ENCODE measurements around the gene RNF220.

- TF ChIP-seq ZSCAN30 (tag by site-specific recombination; IDR thresholded peaks at IDR 0.05) = no peak
- no peak for TF ChIP-seq BCL6B (tag by site-specific recombination; IDR thresholded peaks at IDR 0.05)
- TF ChIP-seq ZBTB10 (tag by site-specific recombination; IDR thresholded peaks at IDR 0.05) = no peak
- no peak for TF ChIP-seq CTCF (tag by site-specific recombination; IDR thresholded peaks at IDR 0.05)
- TF ChIP-seq ZNF843 (tag by site-specific recombination; IDR thresholded peaks at IDR 0.05) = no peak
- TF ChIP-seq, protein P1, sequence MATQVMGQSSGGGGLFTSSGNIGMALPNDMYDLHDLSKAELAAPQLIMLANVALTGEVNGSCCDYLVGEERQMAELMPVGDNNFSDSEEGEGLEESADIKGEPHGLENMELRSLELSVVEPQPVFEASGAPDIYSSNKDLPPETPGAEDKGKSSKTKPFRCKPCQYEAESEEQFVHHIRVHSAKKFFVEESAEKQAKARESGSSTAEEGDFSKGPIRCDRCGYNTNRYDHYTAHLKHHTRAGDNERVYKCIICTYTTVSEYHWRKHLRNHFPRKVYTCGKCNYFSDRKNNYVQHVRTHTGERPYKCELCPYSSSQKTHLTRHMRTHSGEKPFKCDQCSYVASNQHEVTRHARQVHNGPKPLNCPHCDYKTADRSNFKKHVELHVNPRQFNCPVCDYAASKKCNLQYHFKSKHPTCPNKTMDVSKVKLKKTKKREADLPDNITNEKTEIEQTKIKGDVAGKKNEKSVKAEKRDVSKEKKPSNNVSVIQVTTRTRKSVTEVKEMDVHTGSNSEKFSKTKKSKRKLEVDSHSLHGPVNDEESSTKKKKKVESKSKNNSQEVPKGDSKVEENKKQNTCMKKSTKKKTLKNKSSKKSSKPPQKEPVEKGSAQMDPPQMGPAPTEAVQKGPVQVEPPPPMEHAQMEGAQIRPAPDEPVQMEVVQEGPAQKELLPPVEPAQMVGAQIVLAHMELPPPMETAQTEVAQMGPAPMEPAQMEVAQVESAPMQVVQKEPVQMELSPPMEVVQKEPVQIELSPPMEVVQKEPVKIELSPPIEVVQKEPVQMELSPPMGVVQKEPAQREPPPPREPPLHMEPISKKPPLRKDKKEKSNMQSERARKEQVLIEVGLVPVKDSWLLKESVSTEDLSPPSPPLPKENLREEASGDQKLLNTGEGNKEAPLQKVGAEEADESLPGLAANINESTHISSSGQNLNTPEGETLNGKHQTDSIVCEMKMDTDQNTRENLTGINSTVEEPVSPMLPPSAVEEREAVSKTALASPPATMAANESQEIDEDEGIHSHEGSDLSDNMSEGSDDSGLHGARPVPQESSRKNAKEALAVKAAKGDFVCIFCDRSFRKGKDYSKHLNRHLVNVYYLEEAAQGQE (tag by site-specific recombination; IDR thresholded peaks at IDR 0.05) = no peak
- TF ChIP-seq TCF7L2 (IDR thresholded peaks at IDR 0.05; ENCODE audit: borderline replicate concordance, low read depth, low read length) = no peak
- no peak for TF ChIP-seq ZNF239 (tag by site-specific recombination; IDR thresholded peaks at IDR 0.05)
- TF ChIP-seq SP2 (tag by site-specific recombination; IDR thresholded peaks at IDR 0.05) = no peak
- TF ChIP-seq, protein P2, sequence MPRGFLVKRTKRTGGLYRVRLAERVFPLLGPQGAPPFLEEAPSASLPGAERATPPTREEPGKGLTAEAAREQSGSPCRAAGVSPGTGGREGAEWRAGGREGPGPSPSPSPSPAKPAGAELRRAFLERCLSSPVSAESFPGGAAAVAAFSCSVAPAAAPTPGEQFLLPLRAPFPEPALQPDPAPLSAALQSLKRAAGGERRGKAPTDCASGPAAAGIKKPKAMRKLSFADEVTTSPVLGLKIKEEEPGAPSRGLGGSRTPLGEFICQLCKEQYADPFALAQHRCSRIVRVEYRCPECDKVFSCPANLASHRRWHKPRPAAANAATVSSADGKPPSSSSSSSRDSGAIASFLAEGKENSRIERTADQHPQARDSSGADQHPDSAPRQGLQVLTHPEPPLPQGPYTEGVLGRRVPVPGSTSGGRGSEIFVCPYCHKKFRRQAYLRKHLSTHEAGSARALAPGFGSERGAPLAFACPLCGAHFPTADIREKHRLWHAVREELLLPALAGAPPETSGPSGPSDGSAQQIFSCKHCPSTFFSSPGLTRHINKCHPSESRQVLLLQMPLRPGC (tag by site-specific recombination; IDR thresholded peaks at IDR 0.05) = no peak
- no peak for TF ChIP-seq ZNF394 (tag by site-specific recombination; IDR thresholded peaks at IDR 0.05; ENCODE audit: borderline replicate concordance)
- TF ChIP-seq YY1 (tag by site-specific recombination; IDR thresholded peaks at IDR 0.05) = no peak
- TF ChIP-seq, protein P3, sequence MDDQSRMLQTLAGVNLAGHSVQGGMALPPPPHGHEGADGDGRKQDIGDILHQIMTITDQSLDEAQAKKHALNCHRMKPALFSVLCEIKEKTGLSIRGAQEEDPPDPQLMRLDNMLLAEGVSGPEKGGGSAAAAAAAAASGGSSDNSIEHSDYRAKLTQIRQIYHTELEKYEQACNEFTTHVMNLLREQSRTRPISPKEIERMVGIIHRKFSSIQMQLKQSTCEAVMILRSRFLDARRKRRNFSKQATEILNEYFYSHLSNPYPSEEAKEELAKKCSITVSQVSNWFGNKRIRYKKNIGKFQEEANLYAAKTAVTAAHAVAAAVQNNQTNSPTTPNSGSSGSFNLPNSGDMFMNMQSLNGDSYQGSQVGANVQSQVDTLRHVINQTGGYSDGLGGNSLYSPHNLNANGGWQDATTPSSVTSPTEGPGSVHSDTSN (CRISPR knock-in tag; IDR thresholded peaks at IDR 0.05) = no peak
- no peak for TF ChIP-seq MYNN (tag by site-specific recombination; IDR thresholded peaks at IDR 0.05; ENCODE audit: borderline replicate concordance)
These were observed 216.8 kb downstream of the RNF220 start for GRCh38 chr1:44621841-44622286.
